HFF-Myc (cell line): ENCODE measurements around the gene SAMMSON.

Experiments
- DNase-seq: peaks from one replicate; pipeline ENCODE4 v3.0.0-alpha.2; 2011; ENCODE audit warnings: low read depth; ENCODE audit errors: extremely low read depth
- H3K4me3 ChIP-seq: replicated peaks from 2 replicates; pipeline ENCODE4 v1.5.1; 2011; ENCODE audit warnings: low read depth, mild to moderate bottlenecking, control low read depth, low read length
- TF ChIP-seq, protein P1 (sequence below): IDR thresholded peaks from 2 replicates; pipeline ENCODE4 v1.5.1; 2012; ENCODE audit warnings: mild to moderate bottlenecking, low read depth, low read length, control low read depth; ENCODE audit errors: missing control alignments

SAMMSON gene

DNA sequence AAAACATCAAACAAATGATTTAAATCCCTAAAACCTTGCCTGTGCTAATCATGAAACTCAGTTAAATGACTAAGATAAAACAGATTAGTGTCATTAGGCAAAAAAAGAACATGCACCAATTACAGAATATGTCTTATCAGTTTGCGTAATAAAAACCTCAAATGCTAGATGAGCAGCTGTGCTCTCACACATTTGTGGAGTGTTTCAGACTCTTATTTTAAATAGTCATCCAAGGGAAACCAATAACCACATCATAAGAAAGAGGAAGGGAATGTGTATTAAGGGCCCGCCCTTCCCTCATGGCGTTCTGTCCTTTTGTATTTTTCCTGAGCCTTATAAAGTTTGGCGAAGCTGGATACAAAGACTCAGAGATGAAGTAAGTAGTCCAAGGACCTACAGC, 6.6 kb downstream of the SAMMSON start:
- TF ChIP-seq, protein P1, sequence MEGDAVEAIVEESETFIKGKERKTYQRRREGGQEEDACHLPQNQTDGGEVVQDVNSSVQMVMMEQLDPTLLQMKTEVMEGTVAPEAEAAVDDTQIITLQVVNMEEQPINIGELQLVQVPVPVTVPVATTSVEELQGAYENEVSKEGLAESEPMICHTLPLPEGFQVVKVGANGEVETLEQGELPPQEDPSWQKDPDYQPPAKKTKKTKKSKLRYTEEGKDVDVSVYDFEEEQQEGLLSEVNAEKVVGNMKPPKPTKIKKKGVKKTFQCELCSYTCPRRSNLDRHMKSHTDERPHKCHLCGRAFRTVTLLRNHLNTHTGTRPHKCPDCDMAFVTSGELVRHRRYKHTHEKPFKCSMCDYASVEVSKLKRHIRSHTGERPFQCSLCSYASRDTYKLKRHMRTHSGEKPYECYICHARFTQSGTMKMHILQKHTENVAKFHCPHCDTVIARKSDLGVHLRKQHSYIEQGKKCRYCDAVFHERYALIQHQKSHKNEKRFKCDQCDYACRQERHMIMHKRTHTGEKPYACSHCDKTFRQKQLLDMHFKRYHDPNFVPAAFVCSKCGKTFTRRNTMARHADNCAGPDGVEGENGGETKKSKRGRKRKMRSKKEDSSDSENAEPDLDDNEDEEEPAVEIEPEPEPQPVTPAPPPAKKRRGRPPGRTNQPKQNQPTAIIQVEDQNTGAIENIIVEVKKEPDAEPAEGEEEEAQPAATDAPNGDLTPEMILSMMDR = no peak
- no peak for DNase-seq
- no peak overlapping the region for H3K4me3 ChIP-seq

DNA sequence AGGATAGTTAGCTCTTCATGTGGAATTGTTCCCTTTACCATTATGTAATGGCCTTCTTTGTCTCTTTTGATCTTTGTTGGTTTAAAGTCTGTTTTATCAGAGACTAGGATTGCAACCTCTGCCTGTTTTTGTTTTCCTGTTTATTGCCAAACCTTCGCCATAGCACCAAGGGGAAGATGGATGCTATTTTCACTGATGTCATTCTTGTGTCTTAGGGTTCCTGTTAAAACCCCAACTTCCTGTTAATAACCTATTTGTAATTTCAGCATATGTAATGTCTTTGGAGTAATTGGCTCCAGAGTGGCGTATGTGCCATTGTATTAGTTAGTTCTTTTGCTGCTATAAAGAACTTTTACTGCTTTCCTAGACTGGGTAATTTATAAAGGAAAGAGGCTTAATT, 10.8 kb downstream of the SAMMSON start:
- no peak overlapping the region for H3K4me3 ChIP-seq
- TF ChIP-seq, protein P1 = no peak
- DNase-seq = no peak

DNA sequence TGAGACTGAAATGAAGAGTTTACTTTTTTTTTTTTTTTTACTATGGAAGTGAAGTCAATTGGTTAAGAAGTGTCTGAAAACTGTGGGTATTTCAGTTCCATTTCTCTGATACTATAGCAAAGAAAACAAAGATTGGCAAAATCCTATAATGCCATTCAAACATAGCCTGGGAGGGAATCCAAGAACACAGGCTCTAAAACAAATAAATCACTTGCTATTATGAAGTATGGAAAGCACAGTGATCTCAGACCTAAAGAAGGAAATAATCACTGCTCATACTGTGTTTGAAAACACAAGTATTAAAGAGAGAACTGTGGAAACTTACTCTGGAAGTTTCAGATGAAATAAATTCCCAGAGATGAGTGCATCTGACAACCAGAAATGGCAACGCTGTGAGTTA, 12.0 kb downstream of the SAMMSON start:
- H3K4me3 ChIP-seq = no peak overlapping the region
- TF ChIP-seq, protein P1 = no peak
- no peak for DNase-seq

DNA sequence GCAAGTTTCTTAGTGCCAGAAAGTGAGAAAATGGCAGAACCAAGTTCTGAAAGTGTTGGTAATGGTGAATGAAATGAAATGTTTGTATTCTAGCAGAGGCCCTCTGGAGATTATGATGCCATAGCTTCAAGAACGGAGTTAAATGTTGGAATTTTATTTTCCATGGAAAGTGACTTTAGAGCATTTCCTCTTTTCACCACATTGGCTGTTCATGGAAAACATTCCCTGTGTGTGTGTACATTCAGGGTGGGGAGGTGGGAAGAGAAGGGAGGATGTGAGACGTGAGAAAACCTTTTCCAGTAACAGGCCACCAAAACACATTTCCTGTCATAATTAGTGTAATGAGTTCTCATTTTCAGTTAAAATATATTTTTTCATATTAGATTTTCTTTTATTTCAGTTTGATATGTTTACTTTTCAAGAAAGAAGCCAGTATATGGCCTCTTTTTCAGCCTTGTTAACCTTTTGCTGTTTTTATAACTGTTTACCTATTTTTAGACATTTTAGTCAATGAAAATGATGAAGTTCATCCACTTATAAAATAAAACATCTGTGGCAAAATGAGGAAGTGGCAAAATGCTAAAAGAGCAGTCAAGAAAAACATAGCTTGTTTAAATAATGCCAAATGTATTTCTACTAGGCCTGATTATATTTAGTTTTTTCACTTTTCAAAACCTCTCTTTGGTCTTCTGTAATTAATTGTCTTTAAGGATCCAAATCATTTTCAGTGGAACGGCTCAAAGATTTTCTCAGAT, 21.6 kb downstream of the SAMMSON start:
- no peak overlapping the region for H3K4me3 ChIP-seq
- TF ChIP-seq, protein P1 = no peak
- DNase-seq = no peak

DNA sequence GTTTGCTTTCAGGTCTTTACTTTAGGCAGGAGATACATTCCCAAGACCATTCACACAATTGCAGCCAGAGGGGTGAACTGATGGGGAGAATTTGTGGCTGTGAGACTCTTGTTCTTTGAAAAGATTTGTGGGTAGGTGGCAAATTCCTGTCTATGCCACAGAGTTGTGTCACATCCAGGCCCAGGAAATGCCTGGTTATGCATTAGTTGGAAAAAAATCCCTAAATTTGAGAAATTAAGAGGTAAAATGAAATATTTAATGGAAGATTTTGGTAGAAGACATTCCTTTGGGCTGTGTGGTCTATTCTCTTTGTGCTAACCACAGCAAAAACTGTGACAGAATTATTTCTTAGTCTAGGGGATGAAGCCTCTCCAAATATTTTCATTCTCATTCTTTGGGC, 28.8 kb downstream of the SAMMSON start:
- no peak overlapping the region for H3K4me3 ChIP-seq

DNA sequence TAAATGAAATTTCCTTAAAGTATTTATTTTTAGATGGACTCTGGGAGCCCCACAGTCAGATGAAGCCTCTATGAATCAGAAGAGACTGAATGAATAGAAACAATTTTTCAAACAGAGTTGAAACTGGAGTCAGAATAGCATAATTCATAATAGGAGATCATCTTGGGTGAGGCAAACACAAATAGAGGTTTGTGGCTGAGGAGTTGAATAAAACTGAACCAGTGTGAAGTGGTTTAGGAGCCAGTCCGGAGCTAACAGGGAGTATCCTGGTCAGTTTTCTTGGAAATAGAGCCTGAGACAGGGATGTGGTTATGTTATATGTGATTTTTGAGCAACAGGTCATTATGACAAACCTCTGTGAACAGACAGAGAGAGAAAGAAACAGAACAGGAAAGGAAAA, 39.2 kb downstream of the SAMMSON start:
- TF ChIP-seq, protein P1 = no peak
- H3K4me3 ChIP-seq = no peak overlapping the region
- no peak for DNase-seq

More for the DNA sequence above, 28.8 kb downstream of the SAMMSON start:
- no peak for DNase-seq
- TF ChIP-seq, protein P1 = no peak

DNA sequence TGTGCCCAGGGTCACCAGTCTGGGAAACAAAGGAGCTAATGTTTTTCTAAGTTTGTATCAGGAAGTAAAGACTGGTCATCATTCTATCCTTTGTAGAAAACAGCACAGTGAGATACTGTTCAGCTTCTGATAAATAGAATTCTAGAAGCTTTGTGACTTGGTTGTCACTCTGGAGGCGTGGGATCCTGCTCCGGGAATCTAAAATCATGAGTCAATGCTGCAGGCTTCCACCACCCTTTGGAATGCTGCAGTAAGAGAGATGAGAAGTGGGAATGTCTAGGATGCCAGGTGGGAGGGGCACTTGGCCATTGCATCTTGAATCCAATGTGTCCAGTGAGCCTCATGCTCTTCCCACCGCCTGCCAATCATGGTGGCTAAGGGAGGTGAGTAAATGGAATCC, 40.9 kb downstream of the SAMMSON start:
- no peak overlapping the region for H3K4me3 ChIP-seq
- no peak for DNase-seq
- TF ChIP-seq, protein P1 = no peak
